ENCODE data around the gene SUPT20HL1.
"Not testable (repeated sequence)": the region's sequence is repeated elsewhere in the genome, so short reads cannot be mapped to it uniquely, and the experiment has no call there.

The SUPT20HL1 gene

DNA sequence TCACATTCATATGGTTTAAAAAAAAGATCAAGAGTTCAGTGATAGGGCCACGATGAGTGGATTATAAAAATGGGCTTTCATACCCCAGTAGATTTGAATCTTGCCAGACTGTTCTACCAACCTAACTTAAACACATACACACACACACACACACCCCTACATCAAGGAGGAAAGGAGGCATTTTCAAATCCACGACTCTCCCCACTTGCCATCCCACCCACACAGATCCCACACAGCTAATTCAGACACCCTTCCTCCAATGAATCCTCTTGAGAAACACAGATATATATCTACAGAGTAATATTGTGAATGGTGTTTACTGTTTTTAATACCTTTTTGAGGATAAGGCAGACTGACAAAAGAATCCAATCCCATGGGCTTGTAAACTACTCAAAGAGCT is 16.8 kb downstream of the SUPT20HL1 start:
- no peak overlapping the region for H3K27ac ChIP-seq
- TF ChIP-seq, protein P1, sequence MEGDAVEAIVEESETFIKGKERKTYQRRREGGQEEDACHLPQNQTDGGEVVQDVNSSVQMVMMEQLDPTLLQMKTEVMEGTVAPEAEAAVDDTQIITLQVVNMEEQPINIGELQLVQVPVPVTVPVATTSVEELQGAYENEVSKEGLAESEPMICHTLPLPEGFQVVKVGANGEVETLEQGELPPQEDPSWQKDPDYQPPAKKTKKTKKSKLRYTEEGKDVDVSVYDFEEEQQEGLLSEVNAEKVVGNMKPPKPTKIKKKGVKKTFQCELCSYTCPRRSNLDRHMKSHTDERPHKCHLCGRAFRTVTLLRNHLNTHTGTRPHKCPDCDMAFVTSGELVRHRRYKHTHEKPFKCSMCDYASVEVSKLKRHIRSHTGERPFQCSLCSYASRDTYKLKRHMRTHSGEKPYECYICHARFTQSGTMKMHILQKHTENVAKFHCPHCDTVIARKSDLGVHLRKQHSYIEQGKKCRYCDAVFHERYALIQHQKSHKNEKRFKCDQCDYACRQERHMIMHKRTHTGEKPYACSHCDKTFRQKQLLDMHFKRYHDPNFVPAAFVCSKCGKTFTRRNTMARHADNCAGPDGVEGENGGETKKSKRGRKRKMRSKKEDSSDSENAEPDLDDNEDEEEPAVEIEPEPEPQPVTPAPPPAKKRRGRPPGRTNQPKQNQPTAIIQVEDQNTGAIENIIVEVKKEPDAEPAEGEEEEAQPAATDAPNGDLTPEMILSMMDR (IDR thresholded peaks at IDR 0.05) = no peak
- no peak for TF ChIP-seq ZFX (IDR thresholded peaks at IDR 0.05; ENCODE audit: borderline replicate concordance)

DNA sequence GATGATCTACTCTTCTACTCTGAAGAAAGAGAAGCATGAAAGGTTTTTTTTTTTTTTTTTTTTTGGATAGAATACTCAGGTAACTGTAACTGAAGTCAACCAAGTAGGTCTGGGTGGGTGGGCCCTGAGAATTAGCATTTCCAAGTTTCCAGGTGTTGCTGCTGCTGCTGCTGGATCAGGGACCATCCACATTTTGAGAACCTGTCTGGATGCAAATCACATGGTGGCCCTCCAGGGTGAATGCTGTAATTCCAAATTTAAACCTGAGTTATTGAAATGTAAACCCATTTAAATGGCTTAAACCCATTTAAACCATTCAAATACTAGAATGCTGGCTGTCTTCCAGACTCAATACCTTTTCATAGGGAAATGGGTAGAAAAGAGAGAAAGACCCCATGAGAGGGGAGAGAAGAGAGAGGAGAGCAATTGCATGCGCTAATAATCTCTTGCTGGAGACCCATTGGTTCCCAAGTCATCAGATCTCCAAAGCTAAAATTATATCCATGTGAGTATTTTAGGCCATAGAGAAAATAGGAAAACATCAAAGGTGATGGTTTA is 17.6 kb downstream of the SUPT20HL1 start:
- TF ChIP-seq, protein P1 (IDR thresholded peaks at IDR 0.05) = no peak
- TF ChIP-seq ZFX (IDR thresholded peaks at IDR 0.05; ENCODE audit: borderline replicate concordance) = no peak
- no peak overlapping the region for H3K27ac ChIP-seq

DNA sequence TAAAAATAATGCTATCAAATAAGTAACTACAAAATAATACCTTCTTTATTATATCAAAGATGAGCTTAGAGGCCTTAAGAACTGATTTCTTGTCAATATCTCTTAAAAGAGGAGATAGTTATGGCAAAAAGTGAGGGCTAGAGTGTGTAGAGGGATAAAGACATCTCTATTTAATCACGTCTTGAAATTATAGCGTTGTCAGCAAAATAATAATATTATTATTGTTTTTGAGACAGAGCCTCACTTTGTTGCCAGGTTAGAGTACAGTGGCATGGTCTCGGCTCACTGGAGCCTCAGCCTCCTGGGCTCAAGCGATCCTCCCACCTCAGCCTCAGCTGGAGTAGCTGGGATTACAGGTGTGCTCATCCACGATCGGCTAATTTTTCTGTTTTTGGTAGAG is 18.3 kb downstream of the SUPT20HL1 start:
- no peak overlapping the region for H3K27ac ChIP-seq
- TF ChIP-seq, protein P1 (IDR thresholded peaks at IDR 0.05) = no peak
- TF ChIP-seq ZFX (IDR thresholded peaks at IDR 0.05; ENCODE audit: borderline replicate concordance) = no peak

- TF ChIP-seq ZFX (IDR thresholded peaks at IDR 0.05; ENCODE audit: borderline replicate concordance) = no peak
- TF ChIP-seq, protein P1 (IDR thresholded peaks at IDR 0.05) = no peak
- H3K27ac ChIP-seq = no peak overlapping the region
Measured at GRCh38 chrX:24380262-24381187, 20.1 kb downstream of the SUPT20HL1 start.

GRCh38 chrX:24382315-24382714 is 21.9 kb downstream of the SUPT20HL1 start:
- H3K27ac ChIP-seq = not testable (repeated sequence)

- no peak for TF ChIP-seq ZFX (IDR thresholded peaks at IDR 0.05; ENCODE audit: borderline replicate concordance)
- TF ChIP-seq, protein P1 (IDR thresholded peaks at IDR 0.05) = no peak
- no peak overlapping the region for H3K27ac ChIP-seq
Measured at GRCh38 chrX:24387724-24388123, 27.3 kb downstream of the SUPT20HL1 start.

GRCh38 chrX:24391389-24391788 is 30.9 kb downstream of the SUPT20HL1 start:
- TF ChIP-seq, protein P1 (IDR thresholded peaks at IDR 0.05) = no peak
- TF ChIP-seq ZFX (IDR thresholded peaks at IDR 0.05; ENCODE audit: borderline replicate concordance) = no peak

More at GRCh38 chrX:24391389-24391788, 30.9 kb downstream of the SUPT20HL1 start:
- no peak overlapping the region for H3K27ac ChIP-seq

Data from 22Rv1 (cell line).